DOHH2 (cell line): ENCODE data around the gene SNX9.

Source experiments
- H3F3A ChIP-seq: fragments of 200-600 bp; sonication (generic), shearing (Covaris generic); 2 replicates; pipeline ENCODE4 v1.6.0; 2016; ENCODE audit warnings: antibody characterized with exemption, mild to moderate bottlenecking; ENCODE audit not compliant: control insufficient read depth, insufficient read depth
- H3K27ac ChIP-seq: fragments of 200-600 bp; sonication (generic); 2 replicates; pipeline ENCODE4 v1.5.1; 2014; ENCODE audit warnings: low read depth, mild to moderate bottlenecking, low read length, moderate library complexity
- H3K27me3 ChIP-seq: fragments of 200-600 bp; sonication (generic); 2 replicates; pipeline ENCODE4 v1.6.1; 2014; ENCODE audit warnings: mild to moderate bottlenecking, low read length, mixed read lengths; ENCODE audit not compliant: control insufficient read depth
- H3K36me3 ChIP-seq: fragments of 200-600 bp; sonication (generic); 2 replicates; pipeline ENCODE4 v1.6.1; 2014; ENCODE audit warnings: mild to moderate bottlenecking, low read length, moderate library complexity, mixed read lengths; ENCODE audit not compliant: control insufficient read depth
- H3K4me1 ChIP-seq: fragments of 200-600 bp; sonication (generic); 2 replicates; pipeline ENCODE4 v1.6.1; 2014; ENCODE audit warnings: mild to moderate bottlenecking, low read length, mixed read lengths; ENCODE audit not compliant: control insufficient read depth
- H3K4me2 ChIP-seq: fragments of 200-600 bp; sonication (generic); 2 replicates; pipeline ENCODE4 v1.6.0; 2014; ENCODE audit warnings: mild to moderate bottlenecking, low read length, moderate library complexity
- H3K4me3 ChIP-seq: fragments of 200-600 bp; sonication (generic); 2 replicates; pipeline ENCODE4 v1.5.1; 2014; ENCODE audit warnings: mild to moderate bottlenecking, low read length, mixed read lengths
- H3K79me2 ChIP-seq: fragments of 200-600 bp; sonication (generic); 2 replicates; pipeline ENCODE4 v1.6.1; 2014; ENCODE audit warnings: mild to moderate bottlenecking, low read length, mixed read lengths; ENCODE audit not compliant: control insufficient read depth
- H3K9me2 ChIP-seq: fragments of 200-600 bp; sonication (generic); replicated peaks from 2 replicates; pipeline ENCODE4 v1.6.1; 2014; ENCODE audit warnings: mild to moderate bottlenecking, low read length, mixed read lengths; ENCODE audit not compliant: control insufficient read depth
- H3K9me3 ChIP-seq: fragments of 200-600 bp; sonication (generic); 2 replicates; pipeline ENCODE4 v1.6.1; 2014; ENCODE audit warnings: antibody characterized with exemption, low read length, mixed read lengths; ENCODE audit not compliant: control insufficient read depth, insufficient read depth
- H4K20me1 ChIP-seq: fragments of 200-600 bp; sonication (generic); 2 replicates; pipeline ENCODE4 v1.6.0; 2014; ENCODE audit warnings: low read depth, mild to moderate bottlenecking, antibody characterized with exemption, low read length, moderate library complexity; ENCODE audit not compliant: control insufficient read depth, insufficient read depth
- CTCF ChIP-seq: fragments of 200-600 bp; sonication (generic); IDR thresholded peaks from one replicate; pipeline ENCODE4 v1.5.1; 2014; ENCODE audit warnings: antibody characterized with exemption, mild to moderate bottlenecking, low read depth, low read length; ENCODE audit not compliant: poor library complexity, severe bottlenecking
- EZH2phosphoT487 ChIP-seq: fragments of 200-600 bp; sonication (generic); IDR thresholded peaks from 2 replicates; pipeline ENCODE4 v1.6.1; 2017; ENCODE audit warnings: borderline replicate concordance, mild to moderate bottlenecking, antibody characterized with exemption, low read length, moderate library complexity, mixed read lengths

Gene SNX9

GRCh38 chr6:157832250-157832967 is 9.4 kb downstream of the SNX9 start:
- Histone ChIP-seq H3F3A (peaks cover 3% of the 10 kb centered on the region; the same call in 1 of the 2 replicates), H3K27me3 (peaks cover 29% of the 10 kb centered on the region), H3K9me3 (no peaks in the 10 kb centered on the region), H3K9me2 (no peaks in the 10 kb centered on the region), H3K4me2 (no peak overlapping the region), H3K27ac (no peak overlapping the region), H3K79me2 (no peaks in the 10 kb centered on the region), H4K20me1 (no peaks in the 10 kb centered on the region), H3K36me3 (no peaks in the 10 kb centered on the region), H3K4me1 (peaks cover 11% of the 10 kb centered on the region), H3K4me3 (no peak overlapping the region)
- TF ChIP-seq EZH2phosphoT487 (no peak), CTCF (no peak)

- Histone ChIP-seq H3K9me2 (no peaks in the 10 kb centered on the region), H3K4me1 (peaks cover 11% of the 10 kb centered on the region), H3F3A (no peaks in the 10 kb centered on the region), H3K27ac (no peak overlapping the region), H3K36me3 (no peaks in the 10 kb centered on the region), H3K27me3 (peaks cover 38% of the 10 kb centered on the region), H3K4me2 (no peak overlapping the region), H3K79me2 (no peaks in the 10 kb centered on the region), H4K20me1 (no peaks in the 10 kb centered on the region), H3K9me3 (no peaks in the 10 kb centered on the region), H3K4me3 (no peak overlapping the region)
- no peak for TF ChIP-seq CTCF
- no peak for TF ChIP-seq EZH2phosphoT487
Measured at GRCh38 chr6:157834549-157834948, 11.5 kb downstream of the SNX9 start.

GRCh38 chr6:157838718-157839430 is 15.8 kb downstream of the SNX9 start:
- Histone ChIP-seq H3F3A (no peaks in the 10 kb centered on the region), H3K36me3 (no peaks in the 10 kb centered on the region), H3K27me3 (peaks cover 27% of the 10 kb centered on the region), H3K9me2 (no peaks in the 10 kb centered on the region), H3K9me3 (no peaks in the 10 kb centered on the region), H4K20me1 (no peaks in the 10 kb centered on the region), H3K79me2 (no peaks in the 10 kb centered on the region), H3K27ac (no peak overlapping the region), H3K4me2 (no peak overlapping the region), H3K4me3 (no peak overlapping the region), H3K4me1 (no peaks in the 10 kb centered on the region)
- TF ChIP-seq CTCF, result no peak
- TF ChIP-seq EZH2phosphoT487, result no peak
